GM12873 (cell line): Measurements from ENCODE around the gene MEF2D.
A peak's percentile ranks its signal among the peaks of the same experiment; 100 is the strongest.

ENCODE experiments used
- TF ChIP-seq, protein P1 (sequence below): IDR thresholded peaks from 2 replicates; pipeline ENCODE4 v1.5.1; 2012; ENCODE audit warnings: low read depth, mild to moderate bottlenecking, moderate library complexity, low read length, control low read depth; ENCODE audit not compliant: insufficient read depth; ENCODE audit errors: missing control alignments

MEF2D gene

DNA sequence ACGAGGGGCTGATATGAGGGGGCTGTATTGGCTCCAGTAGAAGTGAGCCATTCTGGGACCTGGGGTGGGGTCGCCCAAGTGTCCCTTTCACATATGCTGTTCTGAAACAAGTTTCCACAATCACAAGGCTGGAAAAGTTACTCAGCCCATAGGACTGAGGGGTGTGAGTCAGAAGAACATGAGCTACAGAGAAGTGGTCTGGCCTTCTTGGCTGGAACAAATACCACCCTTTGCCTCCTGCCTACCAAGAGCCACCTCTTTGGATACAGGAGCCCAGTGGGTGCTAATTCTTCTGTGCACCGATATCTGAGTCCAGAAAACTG, 42.4 kb downstream of the MEF2D start:
- TF ChIP-seq, protein P1, sequence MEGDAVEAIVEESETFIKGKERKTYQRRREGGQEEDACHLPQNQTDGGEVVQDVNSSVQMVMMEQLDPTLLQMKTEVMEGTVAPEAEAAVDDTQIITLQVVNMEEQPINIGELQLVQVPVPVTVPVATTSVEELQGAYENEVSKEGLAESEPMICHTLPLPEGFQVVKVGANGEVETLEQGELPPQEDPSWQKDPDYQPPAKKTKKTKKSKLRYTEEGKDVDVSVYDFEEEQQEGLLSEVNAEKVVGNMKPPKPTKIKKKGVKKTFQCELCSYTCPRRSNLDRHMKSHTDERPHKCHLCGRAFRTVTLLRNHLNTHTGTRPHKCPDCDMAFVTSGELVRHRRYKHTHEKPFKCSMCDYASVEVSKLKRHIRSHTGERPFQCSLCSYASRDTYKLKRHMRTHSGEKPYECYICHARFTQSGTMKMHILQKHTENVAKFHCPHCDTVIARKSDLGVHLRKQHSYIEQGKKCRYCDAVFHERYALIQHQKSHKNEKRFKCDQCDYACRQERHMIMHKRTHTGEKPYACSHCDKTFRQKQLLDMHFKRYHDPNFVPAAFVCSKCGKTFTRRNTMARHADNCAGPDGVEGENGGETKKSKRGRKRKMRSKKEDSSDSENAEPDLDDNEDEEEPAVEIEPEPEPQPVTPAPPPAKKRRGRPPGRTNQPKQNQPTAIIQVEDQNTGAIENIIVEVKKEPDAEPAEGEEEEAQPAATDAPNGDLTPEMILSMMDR = no peak

DNA sequence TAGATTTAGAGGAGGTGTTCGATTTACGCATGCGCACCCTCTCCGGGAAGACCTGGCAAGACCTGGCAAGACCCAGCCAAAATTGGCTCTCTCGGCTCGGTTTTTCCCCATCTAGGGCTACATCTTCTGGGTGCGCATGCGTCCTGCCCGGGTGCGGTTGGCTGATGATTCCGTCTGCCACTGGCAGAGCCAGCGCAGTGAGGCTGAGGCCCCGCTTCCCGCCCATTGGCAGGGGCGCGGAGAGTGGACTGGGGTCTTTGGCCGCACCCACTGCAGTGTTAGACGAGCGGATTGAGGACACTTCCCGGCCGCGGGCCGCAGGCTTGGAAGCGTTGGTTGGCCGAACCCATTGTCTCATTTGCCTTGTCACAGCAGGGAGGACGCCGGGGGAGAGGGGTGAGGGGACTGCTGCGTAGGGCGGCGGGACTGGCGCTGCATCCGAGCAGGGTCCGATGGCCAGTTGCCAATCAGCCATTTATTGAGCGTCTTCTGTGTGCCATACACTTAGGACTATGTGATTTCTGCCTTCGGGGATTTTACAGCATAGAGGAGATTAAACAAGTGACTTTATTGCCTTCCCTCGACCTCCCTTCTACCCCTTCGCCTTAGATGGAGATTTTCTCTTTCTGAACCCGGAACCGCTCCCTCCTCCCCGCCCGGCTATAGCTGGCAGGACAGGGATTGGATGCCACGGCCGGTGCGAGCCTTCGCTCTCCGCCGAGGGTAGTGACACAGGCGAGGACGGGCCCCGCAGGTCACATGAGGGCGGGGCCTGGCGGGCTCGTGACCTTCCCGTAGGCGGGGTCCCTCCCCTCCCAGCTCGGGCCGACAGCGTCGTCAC, 43.7 kb downstream of the MEF2D start:
- TF ChIP-seq, protein P1 = no peak

DNA sequence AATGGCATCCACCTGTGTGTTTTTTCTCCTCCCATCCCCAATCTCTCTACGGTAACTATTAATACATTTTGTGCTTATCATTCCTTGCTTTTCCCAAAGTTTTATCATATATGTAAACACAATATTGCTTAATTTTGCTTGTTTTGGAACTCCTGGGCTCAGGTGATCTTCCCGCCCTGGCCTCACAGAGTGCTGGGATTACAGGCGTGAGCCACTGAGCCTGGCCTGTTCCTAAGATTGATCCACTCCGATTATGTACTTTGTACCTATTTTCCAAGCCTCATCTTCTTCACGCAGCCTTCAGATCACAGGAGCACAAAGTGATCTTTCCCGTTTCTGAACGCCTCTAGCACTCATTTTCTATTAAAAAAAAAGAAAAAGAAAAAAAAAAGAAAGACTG, 45.2 kb downstream of the MEF2D start:
- TF ChIP-seq, protein P1 = no peak

- TF ChIP-seq, protein P1 = no peak
These were observed 47.7 kb downstream of the MEF2D start for GRCh38 chr1:156452907-156453306.

GRCh38 chr1:156451505-156452160, 48.9 kb downstream of the MEF2D start:
- TF ChIP-seq, protein P1 = no peak

DNA sequence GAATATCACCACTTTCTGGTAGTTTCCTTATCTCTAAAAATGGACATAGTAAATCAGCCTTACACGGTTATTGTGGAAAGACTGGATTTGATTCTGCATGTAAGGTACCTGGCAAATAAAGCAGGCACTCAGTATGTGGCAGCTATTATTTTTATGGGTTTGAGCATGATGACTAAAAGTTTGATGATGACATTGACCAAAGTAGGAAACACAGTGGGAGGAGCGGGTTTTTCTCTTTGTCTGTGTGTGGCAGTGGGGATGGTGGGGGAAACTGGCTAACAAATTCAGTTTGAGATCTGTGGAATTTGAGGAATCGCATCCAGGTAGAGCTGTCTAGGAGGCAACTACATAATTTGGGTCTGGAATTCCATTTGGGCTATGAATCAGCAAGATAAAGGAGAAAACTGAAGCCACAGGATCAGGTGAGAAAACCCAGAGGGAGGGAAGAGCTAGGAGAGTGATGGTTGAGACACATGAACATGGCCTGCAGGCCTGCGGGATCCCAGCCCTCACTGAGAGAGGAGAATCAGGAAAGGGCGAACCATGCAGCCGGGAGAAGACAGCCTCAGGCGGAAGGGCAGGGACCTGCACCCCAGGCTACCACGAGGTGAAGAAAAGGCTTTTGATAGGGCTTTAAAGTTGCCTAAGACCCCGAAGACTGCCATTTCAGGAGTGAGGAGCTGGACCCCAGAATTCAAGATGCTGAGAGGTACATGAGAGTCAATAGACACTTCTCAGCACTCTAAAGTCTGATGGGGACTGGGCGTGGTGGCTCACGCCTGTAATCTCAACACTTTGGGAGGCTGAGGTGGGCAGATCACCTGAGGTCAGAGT, 52.2 kb downstream of the MEF2D start:
- TF ChIP-seq, protein P1 = no peak

- TF ChIP-seq, protein P1 = peak; percentile 98
These were observed 54.7 kb downstream of the MEF2D start for GRCh38 chr1:156445789-156446263.
